HPDE6-E6E7 (cell line): ENCODE data around the gene TMCC2.
A peak's percentile ranks its signal among the peaks of the same experiment; 100 is the strongest.
"Not testable (repeated sequence)": the region's sequence is repeated elsewhere in the genome, so short reads cannot be mapped to it uniquely, and the experiment has no call there.

Experiments used
- DNase-seq: peaks from one replicate; pipeline ENCODE4 v3.0.0; 2011; ENCODE audit warnings: missing footprints; ENCODE audit errors: extremely low spot score

The TMCC2 gene

GRCh38 chr1:205227584-205228013 lies at the start of gene TMCC2:
Gene TMCC2 (plus strand): TSS chr1:205227946. CDS start chr1:205228565, 619 bp downstream.
- DNase-seq: peak; percentile 84

GRCh38 chr1:205179842-205180241 lies 47.9 kb upstream of the TMCC2 start:
- DNase-seq: no peak

GRCh38 chr1:205180331-205180730 lies 47.4 kb upstream of the TMCC2 start:
- DNase-seq: not testable (repeated sequence)

DNA sequence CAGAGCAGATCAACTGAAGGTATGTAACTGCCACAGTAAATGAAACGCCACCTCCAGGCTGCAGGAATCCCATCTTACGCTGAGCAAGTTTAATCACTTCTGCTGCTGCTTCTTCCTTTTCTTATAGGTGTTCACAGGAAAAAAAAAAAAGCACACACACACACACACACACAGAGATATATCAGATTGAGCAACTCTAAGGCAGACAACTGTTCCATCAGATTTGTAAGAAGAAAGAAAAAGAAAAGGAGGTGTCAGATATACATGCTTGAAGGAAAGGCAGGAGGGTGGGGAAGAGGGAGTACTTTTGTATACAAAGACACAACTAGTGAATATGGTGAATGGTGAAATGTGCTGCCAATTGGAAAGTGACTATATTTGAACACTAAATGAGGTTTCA lies 44.8 kb upstream of the TMCC2 start:
- DNase-seq: no peak

GRCh38 chr1:205183676-205184335 lies 43.9 kb upstream of the TMCC2 start:
- DNase-seq: no peak

GRCh38 chr1:205186191-205186590 lies 41.6 kb upstream of the TMCC2 start:
- no peak for DNase-seq

- no peak for DNase-seq
Observed at GRCh38 chr1:205187420-205187819, 40.3 kb upstream of the TMCC2 start.

GRCh38 chr1:205188098-205188497 lies 39.6 kb upstream of the TMCC2 start:
- no peak for DNase-seq

- no peak for DNase-seq
Observed at GRCh38 chr1:205188596-205188995, 39.1 kb upstream of the TMCC2 start.

DNA sequence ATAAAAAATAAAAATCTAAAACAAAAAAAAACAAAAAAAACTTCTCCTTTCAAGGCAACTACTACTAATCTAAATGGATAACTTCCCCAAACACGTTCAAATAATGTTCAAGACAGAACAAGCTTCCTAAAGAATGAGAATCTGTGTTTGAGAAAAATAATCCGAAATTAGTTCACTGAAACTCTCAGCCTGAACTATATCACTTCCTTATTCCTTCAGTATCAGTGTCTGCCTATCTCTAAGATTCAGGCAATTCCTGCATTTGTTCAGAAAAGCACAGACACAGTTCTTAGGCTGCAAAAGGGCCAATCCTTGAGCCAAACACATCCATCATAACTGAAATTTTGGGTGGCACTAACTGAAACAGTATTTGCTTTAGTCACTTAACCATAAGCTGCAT lies 38.6 kb upstream of the TMCC2 start:
- DNase-seq: no peak

DNA sequence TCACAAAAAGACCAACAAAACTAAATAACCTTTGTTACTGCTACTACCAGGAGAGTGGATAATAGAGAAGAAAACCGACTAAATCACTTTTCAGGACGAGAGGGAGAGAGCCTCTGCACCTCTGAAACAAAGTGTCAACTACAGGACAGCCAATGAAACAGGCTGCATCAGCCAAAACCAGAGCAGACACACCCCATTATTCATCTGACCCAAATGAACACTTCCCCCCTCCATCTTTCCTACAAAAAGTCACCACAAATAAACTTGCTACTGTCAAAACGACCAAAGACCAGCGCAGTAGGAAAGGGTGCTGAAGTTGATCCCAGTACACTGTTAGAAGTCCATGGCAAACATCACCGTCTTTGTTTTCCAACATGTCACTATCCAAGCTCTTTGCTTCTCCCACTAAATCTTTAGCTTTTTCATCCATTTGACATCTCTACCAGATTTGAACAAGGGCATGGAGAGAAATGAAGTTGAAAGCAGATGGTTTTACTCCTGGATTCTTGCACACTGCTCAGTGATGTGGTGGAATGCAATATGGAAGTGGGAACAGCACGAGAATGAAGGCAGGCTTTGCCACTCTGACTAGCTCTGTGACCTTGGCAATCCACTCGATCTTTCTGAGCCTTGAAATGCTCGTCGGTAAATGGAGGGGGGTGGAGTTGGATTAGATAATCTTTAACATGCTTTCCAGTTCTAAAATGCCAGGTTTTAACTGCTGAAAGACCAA lies 36.7 kb upstream of the TMCC2 start:
- no peak for DNase-seq

DNA sequence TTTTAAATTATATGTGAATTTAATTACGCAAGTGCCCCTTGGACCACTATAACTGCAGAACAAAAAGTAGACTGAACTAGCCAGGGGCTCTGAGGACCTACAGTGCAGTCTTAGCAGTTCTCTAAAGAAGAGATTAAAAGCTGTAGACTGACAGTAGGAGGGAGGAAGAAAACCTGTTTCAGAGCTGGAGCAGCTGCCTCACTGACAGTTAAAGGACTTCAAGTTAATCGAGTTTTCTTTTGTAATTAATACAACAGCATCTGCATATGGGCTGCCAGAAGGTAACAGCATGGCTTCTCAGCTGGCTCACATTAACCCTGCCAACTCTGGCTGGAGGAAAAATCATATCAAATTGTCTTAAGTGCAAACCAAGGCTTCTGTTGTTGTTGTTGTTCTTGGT lies 36.1 kb upstream of the TMCC2 start:
- DNase-seq: no peak

- no peak for DNase-seq
Observed at GRCh38 chr1:205192287-205192686, 35.5 kb upstream of the TMCC2 start.

- no peak for DNase-seq
Observed at GRCh38 chr1:205199090-205199930, 28.4 kb upstream of the TMCC2 start.

DNA sequence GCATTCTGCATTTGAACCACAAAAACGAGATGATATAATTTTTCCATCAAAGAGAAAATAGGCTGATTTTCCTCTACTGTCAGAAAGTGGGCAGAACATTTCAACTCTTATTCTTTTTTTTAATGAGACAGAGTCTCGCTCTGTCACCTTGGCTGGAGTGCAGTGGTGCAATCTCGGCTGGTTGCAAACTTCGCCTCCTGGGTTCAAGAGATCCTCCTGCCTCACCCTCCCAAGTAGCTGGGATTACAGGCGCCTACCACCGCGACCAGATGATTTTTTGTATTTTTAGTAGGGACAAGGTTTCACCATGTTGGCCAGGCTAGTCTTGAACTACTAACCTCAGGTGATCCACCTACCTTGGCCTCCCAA lies 27.8 kb upstream of the TMCC2 start:
- no peak for DNase-seq

GRCh38 chr1:205204552-205204951 lies 23.2 kb upstream of the TMCC2 start:
- DNase-seq: no peak

DNA sequence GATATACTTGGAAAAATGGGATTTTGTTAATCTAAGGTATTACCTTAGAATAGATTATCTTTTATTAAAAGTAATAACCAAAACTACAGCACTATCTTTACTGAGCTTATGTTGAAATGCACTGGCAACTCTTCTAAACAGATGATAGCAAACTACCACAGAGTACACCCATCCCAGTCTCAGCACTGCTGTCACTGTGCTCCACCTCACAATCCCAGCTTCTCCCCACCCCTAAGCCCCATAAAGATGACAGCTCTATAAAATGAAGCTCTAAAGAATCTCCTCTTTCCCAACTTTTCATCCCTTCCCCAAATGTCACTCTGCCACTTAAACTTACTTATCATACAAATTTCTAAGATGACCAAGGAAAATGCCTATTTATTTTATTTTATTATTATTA lies 22.7 kb upstream of the TMCC2 start:
- DNase-seq: no peak

- no peak for DNase-seq
Observed at GRCh38 chr1:205208811-205209210, 18.9 kb upstream of the TMCC2 start.

DNA sequence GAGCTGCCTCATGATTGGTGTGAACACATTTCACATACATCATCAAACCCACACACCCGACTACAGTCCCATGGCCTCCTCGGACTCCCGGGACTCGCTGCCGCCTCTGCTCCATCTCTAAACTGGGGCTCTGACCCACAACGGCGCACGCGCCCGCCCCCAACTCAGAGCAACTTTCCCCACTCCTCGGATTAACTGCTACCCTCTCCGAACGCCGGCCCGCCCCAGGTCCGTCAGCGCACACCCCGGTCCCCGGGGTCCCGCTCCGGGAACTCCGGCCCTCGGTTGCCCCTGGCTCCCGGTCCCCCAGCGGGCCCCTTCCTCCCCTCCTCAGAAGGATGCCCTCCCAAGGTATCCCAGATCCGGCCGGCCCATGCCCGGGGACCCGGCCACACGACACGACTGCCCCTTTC lies 17.0 kb upstream of the TMCC2 start:
- no peak for DNase-seq

GRCh38 chr1:205211169-205211838 lies 16.4 kb upstream of the TMCC2 start, which contains the start of gene DSTYK:
Gene DSTYK (minus strand): TSS chr1:205211702. CDS start chr1:205211535, 167 bp downstream.
- peak; percentile 93 for DNase-seq

GRCh38 chr1:205211839-205212536 lies 15.8 kb upstream of the TMCC2 start:
- no peak for DNase-seq
